H9 (cell line): ENCODE data around the gene DHRS7C. TPM values are rescaled to one million over a fixed set of nuclear protein-coding genes. Genes with fewer than 3 reads are reported as not detected.

Source experiments
- DNase-seq: peaks from one replicate; pipeline ENCODE4 v3.0.0-alpha.2; 2017
- H2AFZ ChIP-seq: one replicate; pipeline ENCODE4 v1.6.1; 2013; ENCODE audit warnings: mild to moderate bottlenecking, low read length, control low read depth, moderate library complexity
- H2AK5ac ChIP-seq: 2 replicates; pipeline ENCODE4 v1.6.1; 2013; ENCODE audit warnings: low read length, control low read depth, mixed read lengths; ENCODE audit not compliant: insufficient read length
- H2BK120ac ChIP-seq: one replicate; pipeline ENCODE4 v1.6.1; 2013; ENCODE audit warnings: low read depth, mild to moderate bottlenecking, low read length, control low read depth, inconsistent platforms; ENCODE audit not compliant: poor library complexity, severe bottlenecking
- H2BK12ac ChIP-seq: 2 replicates; pipeline ENCODE4 v1.6.1; 2013; ENCODE audit warnings: low read length, control low read depth, mixed read lengths, low read depth; ENCODE audit not compliant: insufficient read length
- H2BK15ac ChIP-seq: 2 replicates; pipeline ENCODE4 v1.6.1; 2013; ENCODE audit warnings: low read depth, low read length, control low read depth
- H2BK20ac ChIP-seq: one replicate; pipeline ENCODE4 v1.6.1; 2013; ENCODE audit warnings: low read depth, mild to moderate bottlenecking, low read length, control low read depth, inconsistent platforms; ENCODE audit not compliant: poor library complexity, severe bottlenecking
- H2BK5ac ChIP-seq: 2 replicates; pipeline ENCODE4 v1.6.1; 2013; ENCODE audit warnings: low read length, control low read depth, mixed read lengths; ENCODE audit not compliant: insufficient read length
- H3K14ac ChIP-seq: 2 replicates; pipeline ENCODE4 v1.6.1; 2013; ENCODE audit warnings: low read length, control low read depth; ENCODE audit not compliant: insufficient read depth
- H3K18ac ChIP-seq: 2 replicates; pipeline ENCODE4 v1.6.1; 2013; ENCODE audit warnings: low read depth, mild to moderate bottlenecking, mixed read lengths, low read length, control low read depth; ENCODE audit not compliant: insufficient read length
- H3K23ac ChIP-seq: 2 replicates; pipeline ENCODE4 v1.6.1; 2013; ENCODE audit warnings: low read length, control low read depth, mixed read lengths, low read depth; ENCODE audit not compliant: insufficient read length
- H3K23me2 ChIP-seq: 2 replicates; pipeline ENCODE4 v1.6.1; 2013; ENCODE audit warnings: low read depth, mild to moderate bottlenecking, mixed read lengths, low read length, control low read depth; ENCODE audit not compliant: insufficient read length, poor library complexity, severe bottlenecking
- H3K27ac ChIP-seq: 2 replicates; pipeline ENCODE4 v1.5.1; 2013; ENCODE audit warnings: low read length, control low read depth, mixed read lengths, low read depth; ENCODE audit not compliant: insufficient read length
- H3K27me3 ChIP-seq: 2 replicates; pipeline ENCODE4 v1.6.1; 2013; ENCODE audit warnings: low read length, control low read depth, inconsistent platforms; ENCODE audit not compliant: insufficient read depth
- H3K4ac ChIP-seq: 2 replicates; pipeline ENCODE4 v1.6.1; 2013; ENCODE audit warnings: low read depth, mild to moderate bottlenecking, control low read depth, inconsistent platforms, low read length, moderate library complexity
- H3K4me1 ChIP-seq: 2 replicates; pipeline ENCODE4 v1.6.1; 2013; ENCODE audit warnings: low read length, control low read depth, inconsistent platforms; ENCODE audit not compliant: insufficient read depth
- H3K4me2 ChIP-seq: 2 replicates; pipeline ENCODE4 v1.6.1; 2013; ENCODE audit warnings: low read length, control low read depth, mixed read lengths; ENCODE audit not compliant: insufficient read length, insufficient read depth
- H3K56ac ChIP-seq: 2 replicates; pipeline ENCODE4 v1.6.1; 2013; ENCODE audit warnings: low read depth, mild to moderate bottlenecking, mixed read lengths, low read length, control low read depth; ENCODE audit not compliant: insufficient read length
- H3K79me1 ChIP-seq: 2 replicates; pipeline ENCODE4 v1.6.1; 2013; ENCODE audit warnings: low read depth, mild to moderate bottlenecking, moderate library complexity, low read length, control low read depth, inconsistent platforms; ENCODE audit not compliant: insufficient read depth, poor library complexity, severe bottlenecking
- H3K79me2 ChIP-seq: 2 replicates; pipeline ENCODE4 v1.6.1; 2013; ENCODE audit warnings: low read length, control low read depth, inconsistent platforms; ENCODE audit not compliant: insufficient read depth
- H3K9ac ChIP-seq: 2 replicates; pipeline ENCODE4 v1.6.1; 2013; ENCODE audit warnings: low read length, control low read depth, mixed read lengths; ENCODE audit not compliant: insufficient read length; ENCODE audit errors: extremely low read depth
- H3K9me3 ChIP-seq: one replicate; pipeline ENCODE4 v1.6.1; 2013; ENCODE audit warnings: low read depth, low read length, inconsistent platforms; ENCODE audit not compliant: control insufficient read depth
- H3T11ph ChIP-seq: one replicate; pipeline ENCODE4 v1.6.1; 2013; ENCODE audit warnings: mild to moderate bottlenecking, low read length, control low read depth, inconsistent platforms
- H4K20me1 ChIP-seq: one replicate; pipeline ENCODE4 v1.6.1; 2013; ENCODE audit not compliant: control insufficient read depth, insufficient read length, insufficient read depth
- H4K5ac ChIP-seq: 2 replicates; pipeline ENCODE4 v1.6.1; 2013; ENCODE audit warnings: low read depth, mild to moderate bottlenecking, mixed read lengths, low read length, control low read depth; ENCODE audit not compliant: insufficient read length
- H4K8ac ChIP-seq: replicated peaks from 2 replicates; pipeline ENCODE4 v1.6.1; 2013; ENCODE audit warnings: low read length, control low read depth, mixed read lengths, low read depth; ENCODE audit not compliant: insufficient read length
- H4K91ac ChIP-seq: 2 replicates; pipeline ENCODE4 v1.6.1; 2013; ENCODE audit warnings: low read depth, mild to moderate bottlenecking, moderate library complexity, mixed read lengths, low read length, control low read depth; ENCODE audit not compliant: insufficient read length
- H3K27ac Mint-ChIP-seq, 3 experiments: 2 replicates in 2 of 3; 3 replicates in 1 of 3; pipeline ENCODE4 v1.8.0; 2020 to 2021; ENCODE audit warnings: mixed read lengths in 3 of 3, mild to moderate bottlenecking in 1 of 3, moderate library complexity in 1 of 3
- H3K27me3 Mint-ChIP-seq: 2 replicates; pipeline ENCODE4 v1.8.0; 2021; ENCODE audit warnings: low read depth, mild to moderate bottlenecking, moderate library complexity, mixed read lengths
- H3K36me3 Mint-ChIP-seq, 3 experiments: 2 replicates in 2 of 3; 3 replicates in 1 of 3; pipeline ENCODE4 v1.8.0; 2020 to 2021; ENCODE audit warnings: low read depth in 3 of 3, mixed read lengths in 3 of 3; ENCODE audit not compliant: insufficient read depth in 1 of 3
- H3K4me1 Mint-ChIP-seq, 2 experiments: 2 replicates each; pipeline ENCODE4 v1.8.0; 2020; ENCODE audit warnings: mixed read lengths in 2 of 2
- H3K4me3 Mint-ChIP-seq, 2 experiments: 2 replicates in 1 of 2; 3 replicates in 1 of 2; pipeline ENCODE4 v1.8.0; 2020 to 2021; ENCODE audit warnings: mild to moderate bottlenecking in 2 of 2, mixed read lengths in 2 of 2, moderate library complexity in 1 of 2
- H3K9me3 Mint-ChIP-seq, 2 experiments: 2 replicates in 1 of 2; 3 replicates in 1 of 2; pipeline ENCODE4 v1.8.0; 2020; ENCODE audit warnings: mild to moderate bottlenecking in 2 of 2, mixed read lengths in 2 of 2, moderate library complexity in 1 of 2
- CTCF ChIP-seq: fragments of 200-600 bp; sonication (generic); conservative IDR thresholded peaks from 3 replicates; pipeline ENCODE4 v1.8.0; 2021; ENCODE audit warnings: antibody characterized with exemption, mild to moderate bottlenecking
- WGBS: extraction: QIAGEN DNeasy Blood & Tissue Kit; methylation state at CpG from one replicate; pipeline ENCODE4 v1.1.7; 2013; ENCODE audit warnings: missing lambda C conversion rate, low lambda C conversion rate, mixed read lengths; ENCODE audit not compliant: insufficient read length; ENCODE audit errors: extremely low coverage; 5-methylcytosine and 5-hydroxymethylcytosine counted together
- total RNA-seq: library from RNA; stranded (reverse); gene quantifications from 2 replicates; pipeline ENCODE4 v1.2.1, GENCODE V29; 2021

DHRS7C gene
- total RNA-seq, 1 experiment from 2014 or later: not detected

DNA sequence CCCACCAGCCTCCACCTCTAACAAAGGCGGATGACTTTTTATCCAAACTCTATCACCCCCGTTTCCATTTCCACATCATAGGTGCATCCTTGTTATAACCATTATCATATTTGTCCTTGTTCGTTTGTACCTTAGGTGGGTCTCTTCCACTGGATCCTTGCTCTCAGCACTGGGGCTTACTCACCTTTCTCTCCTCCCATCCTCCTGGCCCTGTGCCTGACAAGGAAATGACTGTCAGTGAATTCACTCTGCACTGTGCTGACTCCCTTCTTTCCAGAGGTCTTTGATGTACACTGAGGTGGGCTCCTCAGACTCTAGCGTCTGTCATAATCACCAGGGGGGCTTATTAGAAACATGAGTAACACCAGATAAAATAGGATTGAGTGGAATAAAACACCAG is 27.4 kb upstream of the DHRS7C start:
- Histone ChIP-seq H3K27ac (no peak overlapping the region), H3K79me2 (no peaks in the 10 kb centered on the region), H3K4ac (no peak overlapping the region), H2AK5ac (no peak overlapping the region), H3K27me3 (no peaks in the 10 kb centered on the region), H3K23ac (no peak overlapping the region), H3T11ph (no peak overlapping the region), H3K9me3 (no peaks in the 10 kb centered on the region), H4K91ac (no peak overlapping the region), H4K5ac (no peak overlapping the region), H3K18ac (no peak overlapping the region), H4K8ac (no peak overlapping the region), H2BK15ac (no peak overlapping the region), H3K4me1 (peaks cover 3% of the 10 kb centered on the region; the same call in 1 of the 2 replicates), H3K14ac (no peak overlapping the region), H3K79me1 (no peaks in the 10 kb centered on the region), H3K56ac (no peak overlapping the region), H3K23me2 (no peaks in the 10 kb centered on the region), H2BK5ac (no peak overlapping the region), H2BK120ac (no peak overlapping the region), H2AFZ (no peak overlapping the region), H4K20me1 (no peaks in the 10 kb centered on the region), H2BK12ac (no peak overlapping the region), H2BK20ac (no peak overlapping the region), H3K9ac (no peak overlapping the region), H3K4me2 (no peak overlapping the region)
- H3K4me1 Mint-ChIP-seq: peaks cover 4 to 6% of the 10 kb centered on the region in 2 experiments; a peak in 3 of 4 replicates
- peaks cover 2 to 3% of the 10 kb centered on the region in 2 experiments; a peak in 3 of 5 replicates for H3K9me3 Mint-ChIP-seq
- no peak for DNase-seq
- no peak overlapping the region; a peak in 1 of 7 replicates for H3K27ac Mint-ChIP-seq
- H3K4me3 Mint-ChIP-seq: no peak overlapping the region
- H3K36me3 Mint-ChIP-seq: no peaks in the 10 kb centered on the region
- WGBS: no CpG with 5 or more reads among the region's 4 CpGs
- H3K27me3 Mint-ChIP-seq: peaks cover 2% of the 10 kb centered on the region; the same call in 1 of the 2 replicates
- no peak for TF ChIP-seq CTCF
